ENCODE data around the gene KCNJ6. TPM values are rescaled to one million over a fixed set of nuclear protein-coding genes. Genes with fewer than 3 reads are reported as not detected.

Gene KCNJ6
- total RNA-seq, 1 experiment from 2014 or later, result not detected

- no peak for TF ChIP-seq CTCF (IDR thresholded peaks at IDR 0.05; ENCODE audit: insufficient read depth in 1 of 2, low read depth in 1 of 2, low read length in 1 of 2, severe bottlenecking in 1 of 2, unreplicated experiment in 1 of 2)
- ChIA-PET POLR2A (no interaction called here), CTCF (interaction anchor here (1.3 to 1.6 kb wide), 2 partner anchors 59 to 367 kb away, joined by 4 to 9 read pairs; no protein-coding TSS in a partner anchor)
- no peak overlapping the region for H3K4me3 Mint-ChIP-seq (ENCODE audit: unreplicated experiment)
- no peaks in the 10 kb centered on the region for H3K9me3 ChIP-seq
- H3K4me1 ChIP-seq, result peaks cover 6% of the 10 kb centered on the region
- no peak overlapping the region for H3K4me3 ChIP-seq (ENCODE audit: low read depth, low read length)
- no TSS peak for BruUV-seq (replicated peaks)
- peaks cover 6% of the 10 kb centered on the region for H3K4me1 Mint-ChIP-seq (ENCODE audit: low read depth, unreplicated experiment)
- H3K27me3 ChIP-seq (replicated peaks; ENCODE audit: control insufficient read depth, insufficient read depth, low read length), result no peaks in the 10 kb centered on the region
- H3K36me3 ChIP-seq (ENCODE audit: control insufficient read depth, insufficient read depth, low read length), result no peaks in the 10 kb centered on the region
- no peak for DNase-seq
- no peaks in the 10 kb centered on the region for H3K27me3 Mint-ChIP-seq (ENCODE audit: insufficient read depth, unreplicated experiment)
- H3K9me3 Mint-ChIP-seq (ENCODE audit: unreplicated experiment), result peaks cover 9% of the 10 kb centered on the region
- intact Hi-C loops (cut with micrococcal nuclease; ENCODE audit: unreplicated experiment), result loop anchor here (1.0 kb wide), 2 partner anchors 47 to 597 kb away; no protein-coding TSS in a partner anchor
- no peaks in the 10 kb centered on the region for H3K36me3 Mint-ChIP-seq (ENCODE audit: insufficient read depth, unreplicated experiment)
- H3K27ac Mint-ChIP-seq (ENCODE audit: unreplicated experiment), result no peak overlapping the region
Observed at GRCh38 chr21:37759777-37760176, 156.5 kb downstream of the KCNJ6 start.

GRCh38 chr21:37758982-37759381, 157.3 kb downstream of the KCNJ6 start:
- CTCF ChIA-PET, result interaction anchor here (0.5 to 1.6 kb wide), 7 partner anchors 9 to 369 kb away, joined by 4 to 10 read pairs (median 4); no protein-coding TSS in a partner anchor

GRCh38 chr21:37757606-37758376, 158.5 kb downstream of the KCNJ6 start:
- ChIA-PET POLR2A (no interaction called here), CTCF (no interaction called here)
- Mint-ChIP-seq H3K9me3 (ENCODE audit: unreplicated experiment) (no peaks in the 10 kb centered on the region), H3K27ac (ENCODE audit: unreplicated experiment) (no peak overlapping the region), H3K4me3 (ENCODE audit: unreplicated experiment) (no peak overlapping the region), H3K36me3 (ENCODE audit: insufficient read depth, unreplicated experiment) (no peaks in the 10 kb centered on the region), H3K4me1 (ENCODE audit: low read depth, unreplicated experiment) (peaks cover 6% of the 10 kb centered on the region), H3K27me3 (ENCODE audit: insufficient read depth, unreplicated experiment) (no peaks in the 10 kb centered on the region)
- no TSS peak for BruUV-seq (replicated peaks)
- no peak for TF ChIP-seq CTCF (IDR thresholded peaks at IDR 0.05; ENCODE audit: insufficient read depth in 1 of 2, low read depth in 1 of 2, low read length in 1 of 2, severe bottlenecking in 1 of 2, unreplicated experiment in 1 of 2)
- H3K36me3 ChIP-seq (ENCODE audit: control insufficient read depth, insufficient read depth, low read length), result no peaks in the 10 kb centered on the region
- H3K4me3 ChIP-seq (ENCODE audit: low read depth, low read length), result no peak overlapping the region
- no peaks in the 10 kb centered on the region for H3K27me3 ChIP-seq (replicated peaks; ENCODE audit: control insufficient read depth, insufficient read depth, low read length)
- peaks cover 1% of the 10 kb centered on the region for H3K4me1 ChIP-seq
- intact Hi-C loops (cut with micrococcal nuclease; ENCODE audit: unreplicated experiment), result no loop called here
- no peak for DNase-seq
- no peaks in the 10 kb centered on the region for H3K9me3 ChIP-seq

More at GRCh38 chr21:37758982-37759381, 157.3 kb downstream of the KCNJ6 start:
- H3K9me3 ChIP-seq, result no peaks in the 10 kb centered on the region
- TF ChIP-seq CTCF (IDR thresholded peaks at IDR 0.05; ENCODE audit: insufficient read depth in 1 of 2, low read depth in 1 of 2, low read length in 1 of 2, severe bottlenecking in 1 of 2, unreplicated experiment in 1 of 2), result peak; percentile 51 to 78
- Mint-ChIP-seq H3K4me3 (ENCODE audit: unreplicated experiment) (no peak overlapping the region), H3K9me3 (ENCODE audit: unreplicated experiment) (peaks cover 4% of the 10 kb centered on the region), H3K27ac (ENCODE audit: unreplicated experiment) (no peak overlapping the region), H3K27me3 (ENCODE audit: insufficient read depth, unreplicated experiment) (no peaks in the 10 kb centered on the region), H3K36me3 (ENCODE audit: insufficient read depth, unreplicated experiment) (no peaks in the 10 kb centered on the region), H3K4me1 (ENCODE audit: low read depth, unreplicated experiment) (peaks cover 2% of the 10 kb centered on the region)
- intact Hi-C loops (cut with micrococcal nuclease; ENCODE audit: unreplicated experiment), result loop anchor here (1.0 kb wide), 2 partner anchors 47 to 597 kb away; no protein-coding TSS in a partner anchor
- no peaks in the 10 kb centered on the region for H3K36me3 ChIP-seq (ENCODE audit: control insufficient read depth, insufficient read depth, low read length)
- POLR2A ChIA-PET, result no interaction called here
- no peaks in the 10 kb centered on the region for H3K27me3 ChIP-seq (replicated peaks; ENCODE audit: control insufficient read depth, insufficient read depth, low read length)
- peaks cover 6% of the 10 kb centered on the region for H3K4me1 ChIP-seq
- peak; percentile 54 to 65 for DNase-seq
- no peak overlapping the region for H3K4me3 ChIP-seq (ENCODE audit: low read depth, low read length)
- no TSS peak for BruUV-seq (replicated peaks)

Measured in Caco-2 (cell line).